Activated CD8-positive, alpha-beta memory T cell treated with anti-CD3 and anti-CD28 coated beads, Interleukin-2, amount 50 U/mL, for 24 hours (primary cell): ENCODE data around the gene CFAP119.
A peak's percentile ranks its signal among the peaks of the same experiment; 100 is the strongest.
"Not testable (repeated sequence)": the region's sequence is repeated elsewhere in the genome, so short reads cannot be mapped to it uniquely, and the experiment has no call there.

Source experiments
- DNase-seq: peaks from one replicate; pipeline ENCODE4 v3.0.0-alpha.2; 2020; ENCODE audit errors: extremely low read depth

Gene CFAP119

GRCh38 chr16:30761928-30762902, at the start of gene CFAP119, which contains the start of gene RNF40:
CFAP119 (minus strand) TSS chr16:30762062; CDS start chr16:30761748, 314 bp downstream.
RNF40 (plus strand) TSS chr16:30762322; CDS start chr16:30762546, 224 bp downstream.
- peak; percentile 86 for DNase-seq

DNA sequence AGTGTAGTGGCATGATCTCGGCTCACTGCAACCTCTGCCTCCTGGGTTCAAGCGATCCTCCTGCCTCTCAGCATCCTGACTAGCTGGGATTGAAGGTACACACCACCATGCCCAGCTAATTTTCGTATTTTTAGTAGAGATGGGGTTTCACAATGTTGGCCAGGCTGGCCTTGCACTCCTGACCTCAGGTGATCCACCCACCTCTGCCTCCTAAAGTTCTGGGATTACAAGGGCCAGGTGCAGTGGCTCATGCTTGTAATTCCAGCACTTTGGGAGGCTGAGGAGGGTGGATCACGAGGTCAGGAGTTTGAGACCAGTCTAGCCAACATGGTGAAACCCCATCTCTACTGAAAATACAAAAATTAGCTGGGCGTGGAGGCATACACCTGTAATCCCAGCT, 47.8 kb upstream of the CFAP119 start:
- not testable (repeated sequence) for DNase-seq

GRCh38 chr16:30808890-30809426, 47.1 kb upstream of the CFAP119 start:
- not testable (repeated sequence) for DNase-seq

GRCh38 chr16:30808146-30808545, 46.3 kb upstream of the CFAP119 start:
- no peak for DNase-seq

DNA sequence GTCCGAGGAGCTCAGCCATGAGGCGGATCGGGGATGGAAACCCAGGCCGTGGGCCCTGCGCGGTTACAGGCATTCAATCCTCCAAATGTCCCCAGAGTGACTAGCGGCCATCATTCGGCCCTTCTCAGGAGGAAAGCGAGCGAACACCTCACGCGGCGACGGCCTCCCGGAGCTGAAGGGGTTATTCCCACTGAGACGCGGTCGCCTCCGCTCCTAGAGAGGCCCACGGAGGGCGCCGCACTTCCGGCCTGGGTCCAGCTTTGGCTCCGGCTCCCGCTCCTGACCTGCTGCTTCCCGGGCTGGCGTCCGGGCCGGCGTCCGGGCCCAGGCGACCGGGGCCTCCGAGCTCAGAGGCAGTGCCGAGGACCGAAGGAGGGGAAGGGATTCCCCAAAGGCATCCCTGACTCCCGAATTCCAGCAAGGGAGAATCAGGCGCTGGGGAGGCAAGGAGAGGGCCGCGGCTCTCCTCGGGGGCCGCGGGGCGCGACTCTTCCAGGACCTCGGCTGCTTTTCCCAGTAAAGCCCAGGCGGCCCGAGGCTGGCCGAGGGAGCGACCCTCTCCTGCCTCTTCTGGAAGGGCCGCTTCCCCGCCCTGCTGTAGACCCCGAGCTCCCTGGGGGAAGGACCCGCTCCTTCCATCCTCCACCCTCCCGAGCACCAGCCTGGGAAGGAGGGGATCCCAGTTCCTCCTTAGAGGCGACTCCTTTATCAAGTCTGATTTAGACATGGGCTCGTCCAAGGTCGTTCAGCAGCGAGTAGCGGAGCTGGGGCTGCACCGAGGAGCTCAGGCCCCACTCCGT, 43.7 kb upstream of the CFAP119 start:
- DNase-seq = no peak

DNA sequence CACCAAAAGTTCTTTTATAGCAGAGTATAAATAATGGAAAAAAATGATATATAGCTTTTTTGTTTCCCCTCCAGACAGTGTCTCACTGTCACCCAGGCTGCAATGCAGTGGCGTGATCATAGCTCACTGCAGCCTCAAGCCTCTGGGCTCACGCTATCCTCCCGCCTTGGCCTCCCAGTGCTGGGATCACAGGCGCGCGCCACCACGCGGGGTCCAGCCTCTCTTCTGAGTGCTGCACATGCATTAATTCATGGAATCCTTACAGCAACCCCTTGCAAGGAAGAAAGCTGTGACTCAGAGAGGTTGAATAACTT, 43.2 kb upstream of the CFAP119 start:
- no peak for DNase-seq

GRCh38 chr16:30802936-30803335, 41.1 kb upstream of the CFAP119 start:
- no peak for DNase-seq

DNA sequence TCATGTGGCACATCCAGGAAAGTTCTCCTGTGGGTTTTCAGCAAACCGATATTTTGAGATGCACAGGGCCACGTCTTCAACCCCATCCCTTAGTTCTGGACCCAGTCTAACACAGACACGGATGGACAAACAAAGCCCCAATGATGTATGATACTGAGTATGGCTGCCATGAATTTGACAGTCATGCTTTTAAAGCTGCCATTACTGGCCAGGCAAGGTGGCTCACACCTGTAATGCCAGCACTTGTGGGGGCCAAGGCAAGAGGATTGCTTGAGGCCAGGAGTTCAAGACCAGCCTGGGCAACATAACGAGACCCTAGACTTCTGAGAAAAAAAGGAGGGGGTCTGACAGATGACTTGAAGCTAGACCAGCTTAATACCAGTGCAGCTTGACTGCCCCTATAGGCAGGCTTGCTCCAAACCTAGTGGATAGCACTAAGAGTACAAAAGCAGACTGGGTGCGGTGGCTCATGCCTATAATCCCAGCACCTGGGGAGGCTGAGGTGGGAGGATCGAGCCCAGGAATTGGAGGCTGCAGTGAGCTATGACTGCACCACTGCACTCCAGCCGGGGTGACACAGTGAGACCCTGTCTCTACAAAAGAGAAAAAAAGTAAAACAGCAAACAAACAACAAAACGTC, 35.9 kb upstream of the CFAP119 start:
- DNase-seq = no peak

GRCh38 chr16:30794634-30795033, 32.8 kb upstream of the CFAP119 start:
- no peak for DNase-seq

- DNase-seq = no peak
Measured at GRCh38 chr16:30793508-30794069, 31.7 kb upstream of the CFAP119 start.

DNA sequence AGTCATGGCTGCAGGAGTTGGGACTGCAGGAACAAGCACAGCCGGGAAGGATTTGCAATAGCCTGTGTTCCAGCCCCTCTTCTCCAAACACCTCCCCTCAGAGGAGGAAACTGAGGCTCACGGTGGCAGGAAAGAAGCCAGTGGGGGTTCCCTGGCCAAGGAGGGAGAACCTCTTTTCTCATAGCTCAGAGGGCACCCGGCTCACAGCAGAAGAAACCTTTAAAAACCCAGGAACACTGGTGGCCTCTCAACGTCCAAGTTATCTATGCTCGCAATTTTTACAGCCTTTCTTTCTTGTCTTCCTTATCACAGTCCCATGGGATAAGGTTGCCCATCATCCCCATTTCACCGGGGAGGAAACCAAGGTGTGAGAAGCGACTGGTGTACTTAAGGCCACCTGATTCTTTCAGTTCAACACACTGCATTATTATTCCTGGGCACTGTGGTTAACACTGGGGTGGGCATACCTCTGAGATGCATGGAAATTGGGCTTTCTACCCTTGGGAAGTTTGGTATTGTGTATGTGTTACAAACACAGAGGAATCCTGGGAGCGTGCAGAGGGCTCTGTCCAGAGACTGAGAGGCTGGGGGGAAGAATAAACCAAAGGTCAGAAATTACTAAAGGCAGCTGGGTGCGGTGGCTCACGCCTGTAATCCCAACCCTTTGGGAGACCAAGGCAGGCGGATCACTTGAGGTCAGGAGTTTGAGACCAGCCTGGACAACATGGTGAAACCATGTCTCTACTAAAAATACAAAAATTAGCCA, 25.9 kb upstream of the CFAP119 start:
- DNase-seq = no peak

DNA sequence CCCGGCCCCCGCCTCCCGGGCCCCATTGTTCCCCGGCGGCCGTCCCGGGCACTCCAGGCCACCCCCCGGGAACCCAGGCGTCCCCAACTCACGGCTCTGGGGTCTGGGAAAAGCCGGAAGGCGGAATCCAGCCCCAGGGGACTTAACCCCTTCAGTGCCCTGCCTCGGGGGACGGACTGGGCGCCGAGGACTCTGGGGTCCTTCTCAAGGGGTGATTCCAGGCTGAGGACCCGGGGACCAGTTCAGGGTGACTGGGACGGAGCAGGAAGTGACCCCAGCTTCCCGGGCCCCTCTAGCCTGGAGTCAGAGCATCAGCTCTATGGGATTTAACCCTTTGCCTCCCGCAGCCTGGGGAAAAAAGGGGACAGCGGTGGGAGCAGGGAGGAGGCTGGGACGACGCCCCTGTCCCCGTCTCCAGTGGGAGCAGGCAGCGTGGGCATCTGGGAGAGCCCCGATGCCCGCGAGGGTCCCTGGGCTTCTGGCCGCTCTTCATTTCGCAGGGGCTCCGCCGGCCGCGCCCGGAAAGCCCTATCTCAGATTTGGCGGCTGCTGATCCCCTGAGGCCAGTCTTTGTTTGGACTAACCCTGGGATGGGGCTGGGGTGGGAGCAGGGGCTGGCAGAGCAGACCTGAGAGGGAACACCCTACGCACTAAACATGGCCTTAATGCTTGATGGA, 25.2 kb upstream of the CFAP119 start, which contains the start of gene ZNF629:
Gene ZNF629, minus strand, starts transcription at position 270 of the 677 bp plus-strand sequence. CDS start 2,723 bp downstream, outside the sequence.
- DNase-seq = no peak

GRCh38 chr16:30786115-30786935, 24.5 kb upstream of the CFAP119 start:
- no peak for DNase-seq

DNA sequence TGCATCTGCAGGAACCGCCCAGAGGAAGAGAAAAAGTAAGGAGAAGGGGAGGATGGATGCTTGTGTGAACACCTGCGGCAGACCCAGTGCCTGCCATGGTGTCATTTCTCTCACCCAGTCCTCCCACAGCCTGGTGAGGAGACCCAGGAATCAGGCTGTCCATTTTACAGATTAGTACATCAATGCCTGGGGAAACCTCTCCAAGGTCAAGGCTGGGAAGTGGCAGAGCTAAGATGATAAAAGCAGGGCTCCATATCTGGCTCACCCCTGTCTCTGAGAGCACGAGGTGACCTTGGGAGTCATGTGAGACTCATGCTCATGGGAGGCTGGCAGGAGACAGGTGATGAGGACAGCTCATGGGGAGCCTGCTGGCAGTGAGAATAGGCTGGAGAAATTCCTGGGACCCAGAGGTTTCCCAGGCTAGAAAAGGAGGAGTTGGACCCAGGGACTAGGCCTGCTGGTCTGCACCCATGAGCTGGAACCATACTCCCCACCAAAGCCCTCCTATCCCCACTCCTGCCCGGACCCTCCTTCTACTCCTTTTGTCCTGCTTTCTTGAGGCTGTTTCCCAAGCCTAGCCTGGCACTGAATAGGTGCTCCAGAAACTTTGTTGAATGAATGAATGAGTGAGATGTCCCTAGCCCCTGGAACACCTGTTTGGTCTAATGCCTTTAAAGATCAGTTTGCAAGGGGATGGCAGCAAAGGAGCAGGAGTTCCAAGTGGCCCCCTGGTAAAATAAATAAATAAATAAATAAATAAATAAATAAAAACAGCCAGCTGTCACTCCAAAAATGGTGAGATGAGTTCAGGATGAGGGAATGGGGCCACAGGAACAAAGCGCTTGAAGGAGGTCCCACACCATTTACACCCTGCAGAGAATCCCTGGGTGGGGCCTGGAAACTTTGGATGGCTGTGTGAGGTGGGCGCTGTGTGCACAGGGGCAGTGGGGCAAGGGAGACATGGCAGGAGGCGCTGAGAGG, 23.6 kb upstream of the CFAP119 start:
- DNase-seq = no peak

- no peak for DNase-seq
Measured at GRCh38 chr16:30784215-30784614, 22.4 kb upstream of the CFAP119 start.

DNA sequence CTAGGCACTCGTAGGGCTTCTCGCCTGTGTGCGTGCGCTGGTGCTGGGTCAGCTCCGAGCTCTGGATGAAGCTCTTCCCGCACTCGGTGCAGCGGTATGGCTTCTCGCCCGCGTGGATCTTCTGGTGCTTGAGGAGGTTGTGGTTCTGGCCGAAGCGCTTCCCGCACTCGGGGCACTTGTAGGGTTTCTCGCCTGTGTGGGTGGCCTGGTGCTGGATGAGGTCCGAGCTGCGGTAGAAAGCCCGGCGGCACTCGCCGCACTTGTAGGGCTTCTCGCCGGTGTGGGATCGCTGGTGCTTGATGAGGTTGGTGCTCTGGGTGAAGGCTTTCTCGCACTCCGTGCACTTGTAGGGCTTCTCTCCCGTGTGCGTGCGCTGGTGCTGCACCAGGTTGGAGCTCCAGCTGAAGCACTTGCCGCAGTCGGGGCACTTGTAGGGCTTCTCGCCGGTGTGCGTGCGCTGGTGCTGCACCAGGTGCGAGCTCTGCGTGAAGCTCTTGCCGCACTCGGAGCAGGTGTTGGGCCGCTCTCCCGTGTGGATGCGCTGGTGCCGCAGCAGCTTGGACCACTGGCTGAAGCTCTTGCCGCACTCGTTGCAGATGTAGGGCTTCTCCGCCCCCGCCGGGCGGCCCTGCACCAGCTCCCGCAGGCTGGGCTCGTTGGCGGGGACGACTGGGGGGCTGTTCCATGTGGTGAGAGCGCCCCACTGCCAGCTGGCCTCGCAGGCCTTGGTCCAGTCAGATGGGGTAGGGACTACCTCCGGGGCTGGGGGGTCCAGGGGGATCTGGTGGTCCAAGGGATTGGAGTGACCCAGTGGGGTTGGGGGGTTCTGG, 21.6 kb upstream of the CFAP119 start:
- no peak for DNase-seq
